AG04450 (cell line): ENCODE data around the gene CD163L1. TPM values are rescaled to one million over a fixed set of nuclear protein-coding genes. Genes with fewer than 3 reads are reported as not detected.

ENCODE experiments used
- CTCF ChIA-PET: fragments of 300-600, 350-600 bp; formaldehyde crosslinking; extraction: SDS; loops from one replicate; lab custom pipeline; 2022; ENCODE audit warnings: antibody characterized with exemption, inconsistent platforms; lab: Charles Lee
- POLR2A ChIA-PET: fragments of 350-600 bp; formaldehyde crosslinking; extraction: SDS; loops from one replicate; lab custom pipeline; 2021; ENCODE audit warnings: antibody characterized with exemption, inconsistent platforms; lab: Yijun Ruan, JAX
- DNase-seq: peaks from one replicate; pipeline ENCODE4 v3.0.0-alpha.2; 2011; ENCODE audit warnings: low read depth, low spot score
- H3K27ac ChIP-seq: one replicate; pipeline ENCODE4 v1.5.1; 2012; ENCODE audit warnings: low read depth, low read length, control low read depth
- H3K27me3 ChIP-seq: one replicate; pipeline ENCODE4 v1.6.0; 2012; ENCODE audit warnings: low read length; ENCODE audit not compliant: control insufficient read depth, insufficient read depth
- H3K4me3 ChIP-seq: 2 replicates; pipeline ENCODE4 v1.5.1; 2011; ENCODE audit warnings: mild to moderate bottlenecking, low read depth, low read length, control low read depth
- H3K9me3 ChIP-seq: 2 replicates; pipeline ENCODE4 v1.5.1; 2012; ENCODE audit warnings: low read length; ENCODE audit not compliant: control insufficient read depth, insufficient read depth
- CTCF ChIP-seq: IDR thresholded peaks from 2 replicates; pipeline ENCODE4 v1.5.1; 2011; ENCODE audit warnings: low read depth, low read length, control low read depth, inconsistent platforms
- polyA plus RNA-seq: library from polyadenylated mRNA; depleted of rRNA; stranded (reverse); fragments of >200 nt; gene quantifications from 2 replicates; pipeline ENCODE4 v1.2.3, GENCODE V29; 2011

Gene CD163L1
- polyA plus RNA-seq, 1 experiment = 0.82 TPM

- Histone ChIP-seq H3K27me3 (no peaks in the 10 kb centered on the region), H3K4me3 (no peak overlapping the region), H3K9me3 (peaks cover 3% of the 10 kb centered on the region; the same call in 1 of the 2 replicates), H3K27ac (no peak overlapping the region)
- ChIA-PET CTCF (interaction anchor here (1.0 kb wide), 1 partner anchor 88 kb away, joined by 5 read pairs; no protein-coding TSS in a partner anchor), POLR2A (no interaction called here)
- TF ChIP-seq CTCF = no peak
- no peak for DNase-seq
These were observed 70.7 kb downstream of the CD163L1 start for GRCh38 chr12:7373226-7373625.

DNA sequence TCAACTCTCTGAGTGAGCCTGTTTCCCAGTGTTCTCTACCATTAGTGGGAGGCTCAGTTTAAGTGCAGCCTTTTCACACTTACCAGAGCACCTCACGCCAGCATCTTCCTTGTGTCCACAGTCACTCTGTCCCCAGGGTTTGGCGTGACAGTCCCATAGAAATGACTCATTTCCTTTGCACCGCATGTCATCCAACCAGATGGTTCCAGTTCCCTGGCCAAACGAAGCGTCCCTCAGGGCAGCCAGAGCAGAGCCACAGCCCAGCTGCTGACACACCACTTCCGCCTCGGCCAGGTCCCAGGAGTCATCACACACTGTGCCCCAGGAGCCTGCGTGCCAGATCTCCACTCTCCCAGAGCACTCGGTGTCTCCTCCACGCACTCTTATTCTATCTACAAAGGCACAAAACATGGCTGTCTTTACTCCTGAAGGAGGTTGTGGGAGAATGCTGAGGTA, 74.7 kb downstream of the CD163L1 start:
- Histone ChIP-seq H3K27me3 (no peaks in the 10 kb centered on the region), H3K27ac (no peak overlapping the region), H3K4me3 (no peak overlapping the region), H3K9me3 (peaks cover under 1% of the 10 kb centered on the region; the same call in 1 of the 2 replicates)
- no peak for DNase-seq
- POLR2A ChIA-PET = no interaction called here
- CTCF ChIA-PET = no interaction called here
- TF ChIP-seq CTCF = no peak

DNA sequence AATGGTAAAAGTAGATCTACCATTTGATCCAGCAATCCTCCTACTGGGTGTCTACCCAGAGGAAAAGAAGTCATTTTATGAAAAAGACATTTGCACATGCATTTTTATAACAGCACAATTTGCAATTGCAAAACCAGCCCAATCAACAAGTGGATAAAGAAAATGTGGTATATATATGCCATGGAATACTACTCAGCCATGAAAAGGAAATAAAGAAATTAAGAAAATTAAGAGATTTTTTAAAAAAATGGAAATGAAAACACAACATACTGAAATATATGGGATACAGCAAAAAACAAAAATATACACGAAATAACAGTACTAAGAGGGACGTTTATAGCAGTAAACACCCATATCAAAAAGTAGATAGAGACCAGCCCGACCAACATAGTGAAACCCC, 81.2 kb downstream of the CD163L1 start:
- H3K4me3 ChIP-seq = no peak overlapping the region
- H3K9me3 ChIP-seq = no peaks in the 10 kb centered on the region
- DNase-seq = no peak
- TF ChIP-seq CTCF = no peak
- ChIA-PET POLR2A (no interaction called here), CTCF (no interaction called here)
- no peaks in the 10 kb centered on the region for H3K27me3 ChIP-seq
- H3K27ac ChIP-seq = no peak overlapping the region

DNA sequence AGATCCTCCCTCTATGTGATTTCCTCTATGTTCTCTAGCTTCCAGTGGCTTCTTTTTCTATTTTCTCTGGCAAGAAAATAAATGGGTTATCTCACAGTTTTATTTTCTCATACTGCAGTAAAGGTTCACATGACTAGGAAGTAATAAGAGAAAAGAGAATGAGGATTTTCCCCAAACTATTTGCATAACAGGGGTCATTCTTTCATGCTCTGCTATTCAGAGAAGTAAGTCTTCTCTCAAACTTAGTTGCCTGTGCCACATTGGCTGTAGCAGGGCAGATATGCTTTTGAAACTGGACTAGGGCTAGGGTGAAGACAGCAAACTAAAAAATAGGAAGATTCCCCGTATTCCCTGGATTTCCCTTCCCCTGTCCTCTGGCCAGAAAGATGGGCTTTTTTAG, 82.7 kb downstream of the CD163L1 start:
- TF ChIP-seq CTCF = no peak
- CTCF ChIA-PET = no interaction called here

GRCh38 chr12:7354529-7354928, 89.4 kb downstream of the CD163L1 start:
- Histone ChIP-seq H3K27ac (no peak overlapping the region), H3K27me3 (no peaks in the 10 kb centered on the region), H3K4me3 (no peak overlapping the region), H3K9me3 (no peaks in the 10 kb centered on the region)
- DNase-seq = no peak
- POLR2A ChIA-PET = no interaction called here
- no peak for TF ChIP-seq CTCF
- CTCF ChIA-PET = no interaction called here

More for the DNA sequence above, 82.7 kb downstream of the CD163L1 start:
- H3K27ac ChIP-seq = no peak overlapping the region
- H3K4me3 ChIP-seq = no peak overlapping the region
- H3K27me3 ChIP-seq = no peaks in the 10 kb centered on the region
- POLR2A ChIA-PET = no interaction called here
- DNase-seq = no peak
- H3K9me3 ChIP-seq = no peaks in the 10 kb centered on the region
